Epithelial cell of prostate (primary cell): ENCODE data around the gene ACSS3.
"Not testable (repeated sequence)": the region's sequence is repeated elsewhere in the genome, so short reads cannot be mapped to it uniquely, and the experiment has no call there.

Experiments used
- DNase-seq: peaks from one replicate; pipeline ENCODE4 v3.0.0-alpha.2; 2011; ENCODE audit warnings: low read depth, low spot score
- H3K27ac ChIP-seq: fragments of 450-650 bp; 2 replicates; pipeline ENCODE4 v1.5.1; 2017; ENCODE audit warnings: mild to moderate bottlenecking

Gene ACSS3

GRCh38 chr12:81092053-81092452, 14.2 kb downstream of the ACSS3 start:
- no peak overlapping the region for H3K27ac ChIP-seq
- DNase-seq, result no peak

- H3K27ac ChIP-seq, result no peak overlapping the region
- DNase-seq, result no peak
These were observed 17.0 kb downstream of the ACSS3 start for GRCh38 chr12:81094718-81095360.

- no peak overlapping the region for H3K27ac ChIP-seq
- DNase-seq, result no peak
These were observed 17.8 kb downstream of the ACSS3 start for GRCh38 chr12:81095501-81096232.

GRCh38 chr12:81105687-81106086, 27.8 kb downstream of the ACSS3 start:
- H3K27ac ChIP-seq, result no peak overlapping the region
- no peak for DNase-seq

- no peak for DNase-seq
- H3K27ac ChIP-seq, result no peak overlapping the region
These were observed 36.3 kb downstream of the ACSS3 start for GRCh38 chr12:81114226-81114625.

GRCh38 chr12:81119069-81119468, 41.2 kb downstream of the ACSS3 start:
- H3K27ac ChIP-seq, DNase-seq: not testable (repeated sequence)

GRCh38 chr12:81120961-81121360, 43.1 kb downstream of the ACSS3 start:
- DNase-seq, result no peak
- no peak overlapping the region for H3K27ac ChIP-seq

- no peak for DNase-seq
- H3K27ac ChIP-seq, result no peak overlapping the region
These were observed 45.7 kb downstream of the ACSS3 start for GRCh38 chr12:81123611-81124010.

- DNase-seq, result no peak
- H3K27ac ChIP-seq, result no peak overlapping the region
These were observed 47.8 kb downstream of the ACSS3 start for GRCh38 chr12:81125691-81126090.

GRCh38 chr12:81128930-81129554, 51.2 kb downstream of the ACSS3 start:
- no peak for DNase-seq
- H3K27ac ChIP-seq, result no peak overlapping the region

GRCh38 chr12:81136519-81136918, 58.6 kb downstream of the ACSS3 start:
- no peak overlapping the region for H3K27ac ChIP-seq

GRCh38 chr12:81137801-81138200, 59.9 kb downstream of the ACSS3 start:
- H3K27ac ChIP-seq, result no peak overlapping the region
- DNase-seq, result no peak

More at GRCh38 chr12:81136519-81136918, 58.6 kb downstream of the ACSS3 start:
- no peak for DNase-seq

- peak overlapping the region; percentile 24 for H3K27ac ChIP-seq
- no peak for DNase-seq
These were observed 63.3 kb downstream of the ACSS3 start for GRCh38 chr12:81141217-81141616.

GRCh38 chr12:81143057-81143456, 65.2 kb downstream of the ACSS3 start:
- no peak for DNase-seq

GRCh38 chr12:81146228-81147225, 68.6 kb downstream of the ACSS3 start:
- H3K27ac ChIP-seq, result no peak overlapping the region
- no peak for DNase-seq

More at GRCh38 chr12:81143057-81143456, 65.2 kb downstream of the ACSS3 start:
- H3K27ac ChIP-seq, result no peak overlapping the region

GRCh38 chr12:81147292-81147919, 69.5 kb downstream of the ACSS3 start:
- no peak overlapping the region for H3K27ac ChIP-seq
- DNase-seq, result no peak

GRCh38 chr12:81150382-81150781, 72.5 kb downstream of the ACSS3 start:
- H3K27ac ChIP-seq, result no peak overlapping the region
- DNase-seq, result no peak

GRCh38 chr12:81159856-81160255, 82.0 kb downstream of the ACSS3 start:
- H3K27ac ChIP-seq, result no peak overlapping the region
- no peak for DNase-seq

- DNase-seq, result no peak
- H3K27ac ChIP-seq, result no peak overlapping the region
These were observed 83.8 kb downstream of the ACSS3 start for GRCh38 chr12:81161680-81162079.
